Measurements from ENCODE around the gene MOSPD3.
"Not testable (repeated sequence)": the region's sequence is repeated elsewhere in the genome, so short reads cannot be mapped to it uniquely, and the experiment has no call there.

MOSPD3 gene

DNA sequence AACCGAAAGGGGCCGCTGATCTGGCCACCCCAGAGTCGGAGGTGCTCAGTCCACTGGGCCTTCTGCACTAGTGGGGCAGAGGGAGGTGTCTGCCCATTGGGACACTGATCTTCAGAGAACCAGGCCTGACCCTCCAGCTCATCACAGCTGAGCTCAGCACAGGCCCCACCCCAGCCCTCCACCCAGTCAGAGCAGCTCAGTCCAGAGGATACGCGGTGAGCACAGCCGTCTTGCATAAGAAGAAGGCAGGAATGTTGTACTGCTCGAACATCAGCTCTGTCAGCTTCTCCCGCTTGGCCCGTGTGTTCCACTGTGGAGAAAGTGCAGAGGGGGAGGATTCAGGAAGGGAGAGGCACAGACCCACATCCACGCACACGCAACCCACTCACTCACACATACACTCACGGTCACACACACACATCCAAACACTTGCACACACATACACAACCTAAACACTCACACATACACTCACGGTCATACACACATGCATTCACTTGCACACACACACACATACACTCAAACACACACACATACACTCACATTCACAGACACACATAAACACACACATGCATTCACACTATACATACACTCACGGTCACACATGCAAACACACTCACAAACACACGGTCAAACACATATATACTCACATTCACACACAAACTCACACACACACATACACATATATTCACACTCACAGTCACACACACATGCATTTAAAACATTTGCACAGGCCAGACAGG, 37.7 kb downstream of the MOSPD3 start:
- Histone ChIP-seq H3K27me3 (ENCODE audit: insufficient read depth, insufficient read length) (peaks cover 5% of the 10 kb centered on the region), H3K9ac (ENCODE audit: insufficient read length, low read depth) (no peak overlapping the region)
- TF ChIP-seq YY1 (IDR thresholded peaks at IDR 0.05; ENCODE audit: insufficient read depth, insufficient read length), result no peak
- TF ChIP-seq SUZ12 (IDR thresholded peaks at IDR 0.05; ENCODE audit: extremely low read depth, insufficient read depth, insufficient read length), result no peak
- TF ChIP-seq ZNF274 (IDR thresholded peaks at IDR 0.05; ENCODE audit: low read depth, low read length), result no peak

DNA sequence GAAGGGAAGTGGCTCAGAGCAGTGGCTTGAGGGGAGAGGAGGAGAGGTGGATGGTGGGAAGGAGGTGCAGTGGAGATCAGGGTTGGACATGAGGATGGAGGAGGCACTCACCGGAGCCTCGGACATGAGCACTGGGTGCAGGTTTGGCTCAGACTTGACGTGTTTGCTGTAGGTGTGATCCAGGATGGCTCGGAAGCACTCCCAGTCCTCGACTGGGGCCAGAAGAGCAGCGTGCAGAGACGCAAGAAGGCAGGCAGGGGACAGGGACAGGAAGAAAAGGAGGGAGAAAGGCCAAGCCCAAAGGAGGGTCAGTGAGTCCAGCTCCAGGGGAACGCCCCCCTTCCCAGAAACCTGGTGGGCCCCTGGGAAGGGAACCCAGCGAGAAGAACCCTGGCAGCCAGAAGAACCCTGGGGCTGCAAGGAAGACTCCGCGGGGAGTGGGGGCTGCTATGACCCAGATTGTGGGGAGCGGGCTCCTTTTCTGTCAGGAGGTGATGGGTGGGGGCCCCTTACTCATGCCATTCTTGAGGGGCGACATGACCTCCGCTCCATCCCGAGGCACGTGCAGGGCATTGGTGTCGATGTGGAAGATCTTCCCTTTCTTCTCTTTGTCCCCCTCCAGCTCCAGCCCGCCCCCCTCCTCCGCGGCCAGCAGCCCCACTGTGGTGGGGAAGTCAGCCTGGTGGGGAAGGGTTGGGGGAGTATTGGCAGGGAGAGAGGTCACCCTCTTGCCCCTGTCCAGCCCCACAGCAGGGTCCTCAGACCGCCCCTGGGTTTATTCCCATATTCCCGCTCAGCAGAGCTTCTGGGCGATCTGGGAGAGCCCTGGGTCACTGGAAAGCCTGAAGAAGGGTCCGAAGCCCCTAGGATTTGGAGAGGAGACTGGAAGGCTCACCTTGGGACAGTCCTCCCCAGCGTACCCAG, 42.8 kb downstream of the MOSPD3 start:
- Histone ChIP-seq H3K4me3 (ENCODE audit: insufficient read length, low read depth) (no peak overlapping the region), H3K4me1 (ENCODE audit: insufficient read depth, insufficient read length) (no peaks in the 10 kb centered on the region), H3K9ac (ENCODE audit: insufficient read length, low read depth) (no peak overlapping the region), H3K27me3 (ENCODE audit: insufficient read depth, insufficient read length) (peaks cover 22% of the 10 kb centered on the region), H3K36me3 (ENCODE audit: insufficient read depth, insufficient read length, low read length) (no peaks in the 10 kb centered on the region), H3K9me3 (ENCODE audit: insufficient read depth, low read length) (no peaks in the 10 kb centered on the region)
- DNase-seq (ENCODE audit: low read depth, low spot score), result no peak
- TF ChIP-seq YY1 (IDR thresholded peaks at IDR 0.05; ENCODE audit: insufficient read depth, insufficient read length), result no peak
- no peak for TF ChIP-seq ZNF274 (IDR thresholded peaks at IDR 0.05; ENCODE audit: low read depth, low read length)
- TF ChIP-seq SUZ12 (IDR thresholded peaks at IDR 0.05; ENCODE audit: extremely low read depth, insufficient read depth, insufficient read length), result no peak

More for the DNA sequence above, 37.7 kb downstream of the MOSPD3 start:
- Histone ChIP-seq H3K4me3 (ENCODE audit: insufficient read length, low read depth) (no peak overlapping the region), H3K4me1 (ENCODE audit: insufficient read depth, insufficient read length) (peaks cover 4% of the 10 kb centered on the region), H3K9me3 (ENCODE audit: insufficient read depth, low read length) (no peaks in the 10 kb centered on the region), H3K36me3 (ENCODE audit: insufficient read depth, insufficient read length, low read length) (no peaks in the 10 kb centered on the region)
- DNase-seq (ENCODE audit: low read depth, low spot score), result no peak

- DNase-seq (ENCODE audit: low read depth, low spot score), result no peak
- peaks cover 22% of the 10 kb centered on the region for H3K27me3 ChIP-seq (ENCODE audit: insufficient read depth, insufficient read length)
- H3K4me1 ChIP-seq (ENCODE audit: insufficient read depth, insufficient read length), result no peaks in the 10 kb centered on the region
- no peaks in the 10 kb centered on the region for H3K36me3 ChIP-seq (ENCODE audit: insufficient read depth, insufficient read length, low read length)
- no peak for TF ChIP-seq ZNF274 (IDR thresholded peaks at IDR 0.05; ENCODE audit: low read depth, low read length)
- peak within 1 kb of the TSS; percentile 4 for H3K4me3 ChIP-seq (ENCODE audit: insufficient read length, low read depth)
- H3K9me3 ChIP-seq (ENCODE audit: insufficient read depth, low read length), result no peaks in the 10 kb centered on the region
- no peak within 1 kb of the TSS for H3K9ac ChIP-seq (ENCODE audit: insufficient read length, low read depth)
These were observed 43.8 kb downstream of the MOSPD3 start, which contains the start of gene ACTL6B for GRCh38 chr7:100655908-100656674. Gene ACTL6B (minus strand): TSS chr7:100656448. CDS start chr7:100656354, 94 bp downstream.

DNA sequence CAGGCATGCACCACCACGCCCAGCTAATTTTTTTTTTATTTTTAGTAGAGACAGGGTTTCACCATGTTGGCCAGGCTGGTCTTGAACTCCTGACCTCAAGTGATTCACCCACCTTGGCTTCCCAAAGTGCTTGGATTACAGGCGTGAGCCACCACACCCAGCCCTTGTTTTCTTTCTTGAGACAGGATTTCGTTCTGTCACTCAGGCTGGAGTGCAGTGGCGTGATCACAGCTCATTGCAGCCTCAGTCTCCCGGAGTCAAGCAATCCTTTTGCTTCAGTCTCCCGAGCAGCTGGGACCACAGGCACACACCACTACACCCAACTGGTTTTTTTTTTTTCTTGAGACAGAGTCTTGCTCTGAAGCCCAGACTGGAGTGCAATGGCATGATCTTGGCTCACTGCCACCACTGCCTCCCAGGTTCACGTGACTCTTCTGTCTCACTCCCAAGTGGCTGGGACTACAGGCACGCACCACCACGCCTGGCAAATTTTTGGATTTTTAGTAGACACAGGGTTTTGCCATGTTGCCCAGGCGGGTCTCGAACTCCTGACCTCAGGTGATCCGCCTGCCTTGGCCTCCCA, 49.9 kb downstream of the MOSPD3 start:
- H3K4me1 ChIP-seq (ENCODE audit: insufficient read depth, insufficient read length); H3K9ac ChIP-seq (ENCODE audit: insufficient read length, low read depth); H3K27me3 ChIP-seq (ENCODE audit: insufficient read depth, insufficient read length); H3K9me3 ChIP-seq (ENCODE audit: insufficient read depth, low read length); DNase-seq (ENCODE audit: low read depth, low spot score); H3K36me3 ChIP-seq (ENCODE audit: insufficient read depth, insufficient read length, low read length); H3K4me3 ChIP-seq (ENCODE audit: insufficient read length, low read depth): not testable (repeated sequence)
